Measurements from ENCODE around the gene UPK2. TPM values are rescaled to one million over a fixed set of nuclear protein-coding genes. Genes with fewer than 3 reads are reported as not detected.

Gene UPK2
- total and polyA plus RNA-seq, 5 donors: not detected

DNA sequence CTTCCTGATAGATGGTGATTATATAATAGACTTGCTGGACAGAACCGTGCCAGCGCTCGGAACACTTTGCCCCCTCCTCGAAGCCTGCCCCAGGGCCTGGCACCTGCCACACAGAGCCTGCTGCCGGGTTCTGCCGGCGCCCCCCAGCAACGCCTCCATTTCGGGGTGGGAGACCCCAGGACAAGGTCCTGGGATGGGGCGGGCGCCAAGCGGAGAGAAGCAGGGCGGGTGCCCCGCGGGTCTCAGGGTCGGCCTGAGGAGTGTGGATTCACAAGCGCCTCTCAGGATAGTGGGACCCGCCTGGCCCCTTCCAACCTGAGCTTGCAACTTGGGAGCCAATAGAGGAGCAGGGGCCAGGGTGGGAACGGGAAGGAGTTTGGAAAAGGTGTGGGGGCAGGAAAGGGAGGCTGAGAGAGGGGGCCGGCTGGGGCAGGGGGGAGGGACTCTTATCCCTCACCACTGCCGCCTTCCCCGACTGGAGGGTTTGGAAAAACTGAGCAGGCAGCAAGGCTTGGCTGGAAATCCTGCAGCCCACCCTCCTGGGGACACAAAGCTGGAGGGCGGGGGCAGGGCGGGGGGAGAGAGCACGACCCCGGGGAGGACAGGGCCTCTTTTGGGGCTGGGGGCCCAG lies 27.1 kb upstream of the UPK2 start:
- H3K4me1 ChIP-seq (ENCODE audit: control insufficient read depth, insufficient read depth, low read length): no peaks in the 10 kb centered on the region
- no peaks in the 10 kb centered on the region for H3K27me3 ChIP-seq (ENCODE audit: control insufficient read depth, insufficient read depth)
- H3K9me3 ChIP-seq (ENCODE audit: control insufficient read depth, low read length): no peaks in the 10 kb centered on the region
- under 1% methylated on average over 26 of the region's 26 CpGs for WGBS
- DNase-seq: peak in 2 of 3 donors; percentile 78 to 86
- H3K4me3 ChIP-seq (ENCODE audit: low read length): peak overlapping the region; percentile 94
- intact Hi-C loops (cut with DNase I): loop anchor here in 3 of 4 donors (2.0 to 5.0 kb wide), 3 partner anchors 20 to 137 kb away; partner anchors contain the start of gene DDX6 (in 1 of the 3)
- peak overlapping the region; percentile 99 for H3K27ac ChIP-seq (ENCODE audit: low read length)
- ATAC-seq: peak; percentile 62 to 70

DNA sequence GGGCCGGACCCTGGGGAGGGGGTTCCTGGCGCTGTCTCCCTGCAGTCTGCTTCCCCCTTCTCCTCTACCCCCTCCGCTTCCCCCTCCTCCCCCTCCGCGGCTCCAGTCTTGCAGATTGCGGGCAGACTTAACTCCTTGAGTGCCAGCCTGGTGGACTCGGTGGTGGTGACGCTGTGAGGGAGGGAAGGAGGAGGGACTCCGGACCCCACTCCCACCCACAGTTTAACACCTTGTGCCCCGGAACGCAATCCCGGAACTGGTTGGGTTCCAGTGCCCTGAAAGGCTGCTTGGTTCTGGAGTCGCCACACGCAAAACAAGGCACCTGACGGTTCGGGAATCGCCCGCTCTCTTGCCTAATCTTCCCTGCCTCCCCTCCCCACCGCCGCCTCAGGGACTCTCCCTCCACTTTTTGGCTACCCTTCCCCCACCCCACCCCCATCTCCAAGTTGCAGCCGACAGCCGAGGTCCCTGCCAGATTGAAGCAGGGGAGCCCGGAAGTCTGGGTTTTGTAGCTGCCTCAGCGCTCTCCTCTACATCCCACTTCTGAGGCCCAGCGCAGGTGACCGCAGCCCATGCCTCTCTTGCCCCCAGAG lies 26.5 kb upstream of the UPK2 start:
- Histone ChIP-seq H3K27me3 (ENCODE audit: control insufficient read depth, insufficient read depth) (no peaks in the 10 kb centered on the region), H3K4me1 (ENCODE audit: control insufficient read depth, insufficient read depth, low read length) (no peaks in the 10 kb centered on the region), H3K9me3 (ENCODE audit: control insufficient read depth, low read length) (no peaks in the 10 kb centered on the region), H3K4me3 (ENCODE audit: low read length) (peak overlapping the region; percentile 94), H3K27ac (ENCODE audit: low read length) (peak overlapping the region; percentile 90)
- 0% methylated on average over 24 of the region's 26 CpGs for WGBS
- DNase-seq: peak; percentile 87 to 94 (median 94)
- peak; percentile 64 to 70 for ATAC-seq
- intact Hi-C loops (cut with DNase I): loop anchor here in 3 of 4 donors (2.0 to 5.0 kb wide), 3 partner anchors 21 to 137 kb away; partner anchors contain the start of gene DDX6 (in 1 of the 3)

DNA sequence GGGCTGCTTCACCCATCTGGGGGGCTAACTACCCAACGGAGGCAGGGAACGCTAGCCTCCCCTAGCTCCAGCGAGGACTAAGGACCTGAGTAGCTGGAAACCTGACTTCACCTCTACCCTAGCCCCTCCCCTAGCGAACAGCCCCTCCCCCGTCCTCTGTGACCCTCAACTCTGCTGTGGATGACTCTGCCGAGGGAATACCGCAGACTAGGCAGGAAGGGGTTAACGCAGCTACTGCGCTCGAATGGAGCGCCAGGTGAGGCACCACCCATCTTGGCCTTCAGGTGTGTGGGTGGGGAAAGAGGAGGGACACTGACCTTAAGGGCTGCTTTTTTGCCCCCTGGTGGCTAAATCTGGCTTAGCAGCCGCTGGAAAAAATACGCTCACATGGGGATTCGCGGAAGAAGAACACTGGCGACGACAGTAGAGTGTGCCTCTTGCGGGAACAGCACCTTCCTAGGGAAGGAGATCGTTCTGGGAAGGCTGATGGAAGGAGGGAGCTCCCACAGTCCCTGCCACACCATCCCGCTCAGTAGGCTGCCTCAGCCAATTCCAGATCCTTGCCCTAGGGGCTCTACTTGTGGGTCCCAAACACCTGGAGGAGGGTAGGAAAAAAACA lies 25.9 kb upstream of the UPK2 start:
- peak; percentile 9 to 16 for ATAC-seq
- peak; percentile 75 to 92 (median 89) for DNase-seq
- intact Hi-C loops (cut with DNase I): loop anchor here in 1 of 4 donors (2.0 kb wide), 1 partner anchor 21 kb away; no protein-coding TSS in a partner anchor
- H3K27ac ChIP-seq (ENCODE audit: low read length): peak overlapping the region; percentile 90
- WGBS: under 1% methylated on average over 20 of the region's 20 CpGs
- peak overlapping the region; percentile 94 for H3K4me3 ChIP-seq (ENCODE audit: low read length)
- H3K27me3 ChIP-seq (ENCODE audit: control insufficient read depth, insufficient read depth): no peaks in the 10 kb centered on the region
- H3K4me1 ChIP-seq (ENCODE audit: control insufficient read depth, insufficient read depth, low read length): no peaks in the 10 kb centered on the region
- no peaks in the 10 kb centered on the region for H3K9me3 ChIP-seq (ENCODE audit: control insufficient read depth, low read length)

DNA sequence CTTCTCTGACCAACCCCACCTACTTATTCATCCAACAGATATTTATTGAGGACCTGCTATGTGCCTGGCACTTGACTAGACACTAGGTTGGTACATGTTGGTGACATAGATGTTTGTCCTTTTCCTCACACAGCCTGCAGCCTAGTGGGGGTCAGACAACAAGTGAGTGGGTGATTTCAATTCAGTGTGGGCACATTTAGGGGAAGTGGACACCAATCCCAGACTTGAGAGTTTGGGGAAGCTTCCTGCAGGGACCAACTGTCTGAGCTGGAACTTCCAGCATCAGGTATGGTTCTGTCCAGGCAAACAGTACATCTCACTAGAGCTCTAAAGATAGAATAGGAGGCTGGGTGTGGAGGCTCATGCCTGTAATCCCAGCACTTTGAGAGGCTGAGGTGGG lies 24.5 kb upstream of the UPK2 start:
- H3K4me1 ChIP-seq (ENCODE audit: control insufficient read depth, insufficient read depth, low read length): no peaks in the 10 kb centered on the region
- DNase-seq: no peak

DNA sequence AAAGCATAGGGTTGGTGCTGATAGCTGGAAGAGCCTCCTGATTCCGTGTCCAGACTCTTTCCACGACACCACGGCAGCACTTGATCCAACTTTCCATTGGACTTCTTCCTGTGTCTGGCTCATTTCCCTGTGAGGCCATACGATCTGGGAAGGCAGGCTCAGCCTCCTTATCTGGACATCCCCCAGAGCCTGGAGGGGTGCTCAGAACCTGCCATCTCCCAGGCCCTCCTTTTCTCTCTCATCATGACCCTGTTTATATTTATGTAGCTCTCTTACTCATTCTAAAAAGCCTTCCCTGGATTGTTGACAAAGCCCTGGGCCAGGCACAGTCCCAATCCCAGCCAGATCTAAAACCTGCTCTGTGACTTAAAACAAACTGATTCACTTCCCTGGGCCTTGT lies 22.6 kb upstream of the UPK2 start:
- 12% methylated on average over 4 of the region's 4 CpGs for WGBS

More for the DNA sequence above, 24.5 kb upstream of the UPK2 start:
- no peak overlapping the region for H3K27ac ChIP-seq (ENCODE audit: low read length)
- ATAC-seq: no peak
- no peaks in the 10 kb centered on the region for H3K27me3 ChIP-seq (ENCODE audit: control insufficient read depth, insufficient read depth)
- no peak overlapping the region for H3K4me3 ChIP-seq (ENCODE audit: low read length)
- intact Hi-C loops (cut with DNase I): loop anchor here in 1 of 4 donors (2.0 kb wide), 1 partner anchor 23 kb away; no protein-coding TSS in a partner anchor
- H3K9me3 ChIP-seq (ENCODE audit: control insufficient read depth, low read length): no peaks in the 10 kb centered on the region

DNA sequence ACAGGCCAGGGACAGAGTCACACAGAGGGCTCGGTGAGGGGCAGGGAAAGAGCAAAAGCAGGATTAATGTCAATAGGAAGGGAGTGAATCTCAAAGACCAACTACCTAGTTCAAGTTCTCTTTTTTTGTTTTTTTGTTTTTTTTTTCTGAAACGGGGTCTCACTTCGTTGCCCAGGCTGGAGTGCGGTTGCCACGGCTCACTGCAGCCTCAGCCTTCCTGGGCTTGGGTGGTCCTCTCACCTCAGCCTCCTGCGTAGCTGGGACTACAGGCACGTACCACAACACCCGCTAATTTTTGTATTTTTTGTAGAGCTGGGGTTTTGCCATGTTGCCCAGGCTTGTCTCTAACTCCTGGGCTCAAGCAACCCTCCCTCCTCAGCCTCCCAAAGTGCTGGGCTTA lies 20.7 kb upstream of the UPK2 start:
- no peak overlapping the region for H3K4me3 ChIP-seq (ENCODE audit: low read length)
- peak in 1 of 3 donors; percentile 24 for DNase-seq
- 87% methylated on average over 8 of the region's 8 CpGs for WGBS
- no peaks in the 10 kb centered on the region for H3K27me3 ChIP-seq (ENCODE audit: control insufficient read depth, insufficient read depth)
- no peaks in the 10 kb centered on the region for H3K9me3 ChIP-seq (ENCODE audit: control insufficient read depth, low read length)
- no peak for ATAC-seq
- no peaks in the 10 kb centered on the region for H3K4me1 ChIP-seq (ENCODE audit: control insufficient read depth, insufficient read depth, low read length)
- intact Hi-C loops (cut with DNase I): no loop called here
- no peak overlapping the region for H3K27ac ChIP-seq (ENCODE audit: low read length)

More for the DNA sequence above, 22.6 kb upstream of the UPK2 start:
- ATAC-seq: peak; percentile 17 to 26
- Histone ChIP-seq H3K27ac (ENCODE audit: low read length) (peak overlapping the region; percentile 15), H3K4me3 (ENCODE audit: low read length) (no peak overlapping the region), H3K27me3 (ENCODE audit: control insufficient read depth, insufficient read depth) (no peaks in the 10 kb centered on the region), H3K9me3 (ENCODE audit: control insufficient read depth, low read length) (no peaks in the 10 kb centered on the region), H3K4me1 (ENCODE audit: control insufficient read depth, insufficient read depth, low read length) (no peaks in the 10 kb centered on the region)
- peak in 2 of 3 donors; percentile 72 to 80 for DNase-seq
- intact Hi-C loops (cut with DNase I): no loop called here

- DNase-seq (peak in 1 of 3 donors; percentile 52), ATAC-seq (no peak)
- intact Hi-C loops (cut with DNase I): no loop called here
- Histone ChIP-seq H3K4me3 (ENCODE audit: low read length) (no peak overlapping the region), H3K27ac (ENCODE audit: low read length) (no peak overlapping the region), H3K4me1 (ENCODE audit: control insufficient read depth, insufficient read depth, low read length) (no peaks in the 10 kb centered on the region), H3K27me3 (ENCODE audit: control insufficient read depth, insufficient read depth) (no peaks in the 10 kb centered on the region), H3K9me3 (ENCODE audit: control insufficient read depth, low read length) (no peaks in the 10 kb centered on the region)
- WGBS: 72% methylated on average over 11 of the region's 11 CpGs
These were observed 17.4 kb upstream of the UPK2 start for GRCh38 chr11:118938491-118939403.

GRCh38 chr11:118939404-118939915 lies 16.6 kb upstream of the UPK2 start:
- DNase-seq (no peak), ATAC-seq (no peak)
- Histone ChIP-seq H3K27ac (ENCODE audit: low read length) (no peak overlapping the region), H3K4me1 (ENCODE audit: control insufficient read depth, insufficient read depth, low read length) (no peaks in the 10 kb centered on the region), H3K4me3 (ENCODE audit: low read length) (no peak overlapping the region), H3K9me3 (ENCODE audit: control insufficient read depth, low read length) (no peaks in the 10 kb centered on the region), H3K27me3 (ENCODE audit: control insufficient read depth, insufficient read depth) (no peaks in the 10 kb centered on the region)
- WGBS: 69% methylated on average over 8 of the region's 8 CpGs
- intact Hi-C loops (cut with DNase I): no loop called here

- ATAC-seq: peak in 1 of 2 donors; percentile 53
- peak in 1 of 3 donors; percentile 63 for DNase-seq
- intact Hi-C loops (cut with DNase I): no loop called here
- H3K27me3 ChIP-seq (ENCODE audit: control insufficient read depth, insufficient read depth): no peaks in the 10 kb centered on the region
- no peaks in the 10 kb centered on the region for H3K9me3 ChIP-seq (ENCODE audit: control insufficient read depth, low read length)
- no peaks in the 10 kb centered on the region for H3K4me1 ChIP-seq (ENCODE audit: control insufficient read depth, insufficient read depth, low read length)
- no peak overlapping the region for H3K4me3 ChIP-seq (ENCODE audit: low read length)
- H3K27ac ChIP-seq (ENCODE audit: low read length): no peak overlapping the region
- WGBS: 46% methylated on average over 13 of the region's 13 CpGs
These were observed 16.0 kb upstream of the UPK2 start for GRCh38 chr11:118939953-118940598.

DNA sequence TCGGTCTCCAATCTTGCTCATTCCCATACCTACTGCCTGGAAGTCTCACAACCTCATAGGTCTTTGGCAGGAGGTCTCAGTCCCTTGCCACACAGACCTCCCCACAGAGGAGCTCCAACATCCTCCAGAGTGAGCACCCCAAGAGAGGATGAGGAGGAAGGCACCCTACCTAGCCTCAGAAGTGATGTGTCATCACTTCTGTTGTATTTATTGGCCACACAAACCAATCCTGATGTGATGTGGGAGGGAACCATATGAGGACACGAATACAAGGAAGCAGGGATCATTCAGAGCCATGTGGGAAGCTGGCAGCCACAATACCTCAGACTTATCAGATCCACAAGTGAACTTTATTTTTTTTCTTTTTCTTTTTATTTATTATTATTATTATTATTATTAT lies 9.0 kb upstream of the UPK2 start:
- intact Hi-C loops (cut with DNase I): no loop called here
- ATAC-seq (no peak), DNase-seq (no peak)
- 29% methylated on average over 2 of the region's 2 CpGs for WGBS
- Histone ChIP-seq H3K4me3 (ENCODE audit: low read length) (no peak overlapping the region), H3K27ac (ENCODE audit: low read length) (no peak overlapping the region), H3K9me3 (ENCODE audit: control insufficient read depth, low read length) (no peaks in the 10 kb centered on the region), H3K4me1 (ENCODE audit: control insufficient read depth, insufficient read depth, low read length) (no peaks in the 10 kb centered on the region), H3K27me3 (ENCODE audit: control insufficient read depth, insufficient read depth) (no peaks in the 10 kb centered on the region)

All from right cardiac atrium (tissue), 5 donors.